HG02840 (cell line): Measurements from ENCODE around the gene HEATR1.
A peak's percentile ranks its signal among the peaks of the same experiment; 100 is the strongest.
"Not testable (repeated sequence)": the region's sequence is repeated elsewhere in the genome, so short reads cannot be mapped to it uniquely, and the experiment has no call there.

Source experiments
- ATAC-seq: cut with Tn5 transposase; IDR thresholded peaks from one replicate; pipeline ENCODE4 v1.9.1; 2021; ENCODE audit warnings: mild to moderate bottlenecking, moderate library complexity, moderate number of reproducible peaks; ENCODE audit not compliant: unreplicated experiment, low FRiP score

Gene HEATR1, protein sequence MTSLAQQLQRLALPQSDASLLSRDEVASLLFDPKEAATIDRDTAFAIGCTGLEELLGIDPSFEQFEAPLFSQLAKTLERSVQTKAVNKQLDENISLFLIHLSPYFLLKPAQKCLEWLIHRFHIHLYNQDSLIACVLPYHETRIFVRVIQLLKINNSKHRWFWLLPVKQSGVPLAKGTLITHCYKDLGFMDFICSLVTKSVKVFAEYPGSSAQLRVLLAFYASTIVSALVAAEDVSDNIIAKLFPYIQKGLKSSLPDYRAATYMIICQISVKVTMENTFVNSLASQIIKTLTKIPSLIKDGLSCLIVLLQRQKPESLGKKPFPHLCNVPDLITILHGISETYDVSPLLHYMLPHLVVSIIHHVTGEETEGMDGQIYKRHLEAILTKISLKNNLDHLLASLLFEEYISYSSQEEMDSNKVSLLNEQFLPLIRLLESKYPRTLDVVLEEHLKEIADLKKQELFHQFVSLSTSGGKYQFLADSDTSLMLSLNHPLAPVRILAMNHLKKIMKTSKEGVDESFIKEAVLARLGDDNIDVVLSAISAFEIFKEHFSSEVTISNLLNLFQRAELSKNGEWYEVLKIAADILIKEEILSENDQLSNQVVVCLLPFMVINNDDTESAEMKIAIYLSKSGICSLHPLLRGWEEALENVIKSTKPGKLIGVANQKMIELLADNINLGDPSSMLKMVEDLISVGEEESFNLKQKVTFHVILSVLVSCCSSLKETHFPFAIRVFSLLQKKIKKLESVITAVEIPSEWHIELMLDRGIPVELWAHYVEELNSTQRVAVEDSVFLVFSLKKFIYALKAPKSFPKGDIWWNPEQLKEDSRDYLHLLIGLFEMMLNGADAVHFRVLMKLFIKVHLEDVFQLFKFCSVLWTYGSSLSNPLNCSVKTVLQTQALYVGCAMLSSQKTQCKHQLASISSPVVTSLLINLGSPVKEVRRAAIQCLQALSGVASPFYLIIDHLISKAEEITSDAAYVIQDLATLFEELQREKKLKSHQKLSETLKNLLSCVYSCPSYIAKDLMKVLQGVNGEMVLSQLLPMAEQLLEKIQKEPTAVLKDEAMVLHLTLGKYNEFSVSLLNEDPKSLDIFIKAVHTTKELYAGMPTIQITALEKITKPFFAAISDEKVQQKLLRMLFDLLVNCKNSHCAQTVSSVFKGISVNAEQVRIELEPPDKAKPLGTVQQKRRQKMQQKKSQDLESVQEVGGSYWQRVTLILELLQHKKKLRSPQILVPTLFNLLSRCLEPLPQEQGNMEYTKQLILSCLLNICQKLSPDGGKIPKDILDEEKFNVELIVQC (N-terminal part only)

DNA sequence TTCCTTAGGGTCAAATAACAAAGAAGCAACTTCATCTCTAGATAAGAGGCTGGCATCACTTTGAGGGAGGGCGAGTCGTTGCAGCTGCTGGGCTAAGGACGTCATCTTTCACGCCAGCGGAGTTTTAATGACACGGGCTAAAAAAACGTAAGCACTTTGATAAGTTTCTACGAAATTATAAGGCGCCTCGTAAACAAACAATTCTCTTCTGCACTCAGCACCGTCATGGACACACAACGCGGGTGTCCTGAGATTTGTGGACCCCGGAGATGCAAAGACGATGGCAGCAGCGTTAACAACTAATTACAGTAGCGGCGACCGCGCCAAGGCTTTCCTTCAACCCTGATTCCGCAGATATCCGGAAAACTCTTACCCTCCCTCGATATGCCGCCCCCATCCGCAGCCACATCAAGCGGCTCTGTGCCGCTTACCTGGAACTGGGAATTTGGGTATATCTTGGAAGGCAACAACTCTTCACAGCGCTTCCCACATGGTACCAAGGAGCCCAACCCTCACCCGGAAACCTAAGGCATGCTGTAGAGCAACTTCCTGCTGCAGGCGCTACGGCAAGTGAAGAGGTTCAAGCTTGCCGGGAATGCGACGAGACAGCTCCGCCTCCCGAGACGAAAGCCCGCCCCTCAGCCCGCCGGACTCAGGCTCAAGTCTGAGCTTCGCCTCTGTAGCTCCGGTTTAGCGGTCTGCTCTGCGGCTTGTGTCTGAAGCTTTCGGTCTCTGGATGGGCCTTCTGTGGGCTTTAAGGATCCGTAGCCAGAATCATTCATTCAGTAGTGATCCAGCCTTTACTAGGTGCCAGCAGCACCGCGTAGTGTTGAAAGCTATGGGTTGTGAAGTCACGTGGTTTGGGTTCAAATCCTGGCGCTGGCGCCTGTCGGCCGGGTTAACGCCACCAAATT, at the start of gene HEATR1:
Gene HEATR1, minus strand, starts transcription at position 526 of the 914 bp plus-strand sequence. Its CDS starts 421 bp downstream, at position 105.
- peak; percentile 97 for ATAC-seq

- ATAC-seq: no peak
These were observed 40.8 kb upstream of the HEATR1 start for GRCh38 chr1:236645016-236645680.

DNA sequence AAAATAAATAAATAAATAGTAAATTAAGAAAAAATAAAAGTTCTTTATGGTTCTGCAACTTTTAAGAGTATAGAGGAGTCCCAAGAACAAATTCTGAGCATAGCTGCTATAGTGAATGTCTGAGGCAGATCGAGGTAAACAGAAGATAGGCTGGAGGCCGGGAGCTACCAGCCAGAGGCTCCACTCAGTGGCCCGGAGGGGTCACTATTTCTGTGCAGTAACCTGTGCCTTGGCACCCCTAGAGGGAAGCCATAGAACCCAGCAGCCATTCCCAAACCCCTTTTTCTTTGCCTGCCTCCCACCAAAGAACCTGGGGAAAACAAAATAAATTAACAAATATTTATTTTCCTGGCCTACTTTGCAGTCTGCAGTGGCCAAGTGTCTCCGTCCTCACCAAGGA, 38.4 kb upstream of the HEATR1 start:
- ATAC-seq: no peak

GRCh38 chr1:236639686-236640085, 35.4 kb upstream of the HEATR1 start:
- ATAC-seq: no peak

DNA sequence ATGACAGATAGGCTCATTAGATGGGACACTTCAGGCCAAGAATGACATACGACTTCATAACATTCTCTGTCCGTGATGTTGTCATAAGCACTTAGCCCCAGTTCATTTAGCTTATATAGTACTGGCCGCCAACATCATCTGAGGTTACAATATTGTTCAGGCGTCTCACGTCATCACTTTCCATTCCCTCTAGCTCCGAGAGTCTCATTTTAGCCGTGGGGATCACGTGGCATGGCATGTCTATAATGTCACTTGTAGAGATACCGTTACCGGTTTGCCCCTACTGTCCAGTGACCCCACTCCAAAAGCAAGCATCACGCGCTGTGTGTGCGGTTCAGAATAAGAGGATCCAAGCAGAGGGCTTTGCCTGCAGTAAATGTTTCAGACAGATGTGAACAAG, 34.6 kb upstream of the HEATR1 start:
- ATAC-seq: no peak

GRCh38 chr1:236636017-236636416, 31.7 kb upstream of the HEATR1 start:
- ATAC-seq: no peak

DNA sequence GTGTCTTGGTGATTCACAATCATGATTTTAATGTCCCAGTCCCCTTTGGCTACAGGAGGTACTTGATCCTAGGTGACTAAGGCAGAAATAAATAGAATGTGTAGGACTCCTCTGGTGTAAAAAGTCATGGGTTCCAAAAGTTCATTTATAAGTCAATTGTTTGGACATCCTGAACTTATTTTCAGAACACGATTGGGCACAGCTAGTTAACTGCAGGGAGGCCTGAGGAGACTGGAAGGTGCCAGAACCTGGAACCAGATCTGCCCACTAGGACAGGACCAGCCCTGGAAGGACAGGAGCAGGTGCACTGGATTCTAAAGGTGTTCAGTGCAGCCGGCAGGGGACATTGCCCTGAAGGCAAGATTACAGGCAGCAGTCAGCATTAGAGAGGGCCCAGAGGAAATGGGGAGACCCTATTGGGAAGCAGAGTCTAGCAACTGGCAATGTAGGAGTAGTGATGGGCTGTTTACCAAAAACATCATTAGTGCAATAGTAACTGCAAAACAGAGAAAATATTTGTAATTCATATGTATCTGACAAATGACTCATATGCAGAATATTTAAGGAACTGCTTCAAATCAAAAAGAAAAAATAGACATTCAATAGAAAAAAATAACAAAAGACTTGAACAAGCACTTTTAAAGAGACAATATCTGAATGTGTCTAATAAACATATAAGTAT, 23.6 kb upstream of the HEATR1 start:
- no peak for ATAC-seq

- no peak for ATAC-seq
These were observed 19.3 kb upstream of the HEATR1 start for GRCh38 chr1:236623371-236624166.

DNA sequence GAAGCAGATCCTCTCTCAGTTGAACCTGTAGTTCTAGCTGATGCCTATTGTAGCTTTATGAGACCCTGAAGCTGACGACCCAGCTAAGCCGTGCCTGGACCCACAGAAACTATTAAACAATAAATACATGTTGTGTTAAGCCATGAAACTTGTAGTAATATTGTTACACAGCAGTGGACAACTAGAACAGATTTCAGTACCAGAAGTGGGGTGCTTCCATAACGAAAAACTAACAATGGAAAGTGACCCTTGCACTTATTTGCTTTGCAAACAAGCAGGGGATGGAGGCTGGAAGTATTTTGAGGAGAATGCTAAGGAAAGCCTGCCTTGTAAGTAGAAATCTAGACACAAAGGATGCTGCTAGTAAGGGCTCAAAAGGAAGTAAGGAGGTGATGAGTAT, 18.1 kb upstream of the HEATR1 start:
- ATAC-seq: no peak

GRCh38 chr1:236619398-236619797, 15.1 kb upstream of the HEATR1 start:
- no peak for ATAC-seq

- ATAC-seq: no peak
These were observed 14.2 kb upstream of the HEATR1 start for GRCh38 chr1:236618507-236618906.

GRCh38 chr1:236615399-236616148, 11.3 kb upstream of the HEATR1 start:
- ATAC-seq: no peak

GRCh38 chr1:236612349-236612748, 8.0 kb upstream of the HEATR1 start:
- no peak for ATAC-seq

- no peak for ATAC-seq
These were observed 4.8 kb upstream of the HEATR1 start for GRCh38 chr1:236608930-236609726.

GRCh38 chr1:236607597-236607996, 3.3 kb upstream of the HEATR1 start:
- not testable (repeated sequence) for ATAC-seq
